GM18951 (cell line): ENCODE data around the gene CYBA.

Experiments used
- POLR2A ChIP-seq: IDR thresholded peaks from 4 replicates; pipeline ENCODE4 v1.6.1; 2011; ENCODE audit warnings: mild to moderate bottlenecking; ENCODE audit not compliant: insufficient read length, insufficient read depth; ENCODE audit errors: extremely low read depth
- in situ Hi-C: fragments of 300-500 bp; cut with MboI; formaldehyde crosslinking; loops from one replicate; pipeline ENCODE4 v1.12.0; 2022; ENCODE audit warnings: low sequenced_read_pairs, mixed read lengths, inconsistent platforms; ENCODE audit not compliant: unreplicated experiment

Gene CYBA

GRCh38 chr16:88595921-88596320 is 54.9 kb downstream of the CYBA start:
- TF ChIP-seq POLR2A = no peak
- in situ Hi-C loops = no loop called here

GRCh38 chr16:88595101-88595500 is 55.8 kb downstream of the CYBA start:
- no peak for TF ChIP-seq POLR2A
- in situ Hi-C loops = no loop called here

- in situ Hi-C loops = no loop called here
- no peak for TF ChIP-seq POLR2A
These were observed 56.9 kb downstream of the CYBA start for GRCh38 chr16:88593910-88594309.

GRCh38 chr16:88593489-88593888 is 57.4 kb downstream of the CYBA start:
- in situ Hi-C loops = no loop called here
- TF ChIP-seq POLR2A = no peak
